Common myeloid progenitor, CD34-positive (primary cell): ENCODE results near the gene SLC4A7.
"Not testable (repeated sequence)": the region's sequence is repeated elsewhere in the genome, so short reads cannot be mapped to it uniquely, and the experiment has no call there.

ENCODE experiments used
- CTCF ChIA-PET: fragments of 350-600 bp; sonication (Branson Sonifier 250); formaldehyde crosslinking; loops from one replicate; lab custom pipeline; 2021; ENCODE audit warnings: antibody characterized with exemption; lab: Charles Lee
- POLR2A ChIA-PET: fragments of 350-600 bp; sonication (Branson Sonifier 250); formaldehyde crosslinking; loops from one replicate; lab custom pipeline; 2021; ENCODE audit warnings: antibody characterized with exemption; lab: Charles Lee
- DNase-seq, 3 donors: peaks; one replicate each; pipeline versions ENCODE4 v3.0.0 to v3.0.0-alpha.2; 2013
- H3K27ac ChIP-seq, 2 experiments: 1 replicate in 1 of 2; 2 replicates in 1 of 2; pipeline ENCODE4 v1.7.0; 2013; ENCODE audit warnings: inconsistent platforms in 2 of 2, low read length in 2 of 2, mild to moderate bottlenecking in 2 of 2, low read depth in 1 of 2, moderate library complexity in 1 of 2; ENCODE audit not compliant: severe bottlenecking in 2 of 2, insufficient read depth in 1 of 2, poor library complexity in 1 of 2
- H3K27me3 ChIP-seq, 5 experiments: replicated peaks in 2 of 5; 1 replicate in 3 of 5; 2 replicates in 2 of 5; pipeline versions ENCODE4 v1.6.1 to v1.7.0; 2013; ENCODE audit warnings: low read length in 4 of 5, mild to moderate bottlenecking in 2 of 5, moderate library complexity in 2 of 5, inconsistent platforms in 1 of 5; ENCODE audit not compliant: insufficient read depth in 5 of 5, control insufficient read depth in 4 of 5
- H3K36me3 ChIP-seq, 4 experiments: 1 replicate in 2 of 4; 2 replicates in 2 of 4; pipeline versions ENCODE4 v1.6.1 to v1.7.0; 2013; ENCODE audit warnings: low read length in 3 of 4, control low read depth in 1 of 4, mild to moderate bottlenecking in 1 of 4; ENCODE audit not compliant: control insufficient read depth in 4 of 4, insufficient read depth in 4 of 4
- H3K4me1 ChIP-seq, 4 experiments: 1 replicate in 3 of 4; 2 replicates in 1 of 4; pipeline versions ENCODE4 v1.6.1 to v1.7.1; 2013; ENCODE audit warnings: low read length in 3 of 4, mild to moderate bottlenecking in 3 of 4, control low read depth in 1 of 4, inconsistent platforms in 1 of 4, moderate library complexity in 1 of 4; ENCODE audit not compliant: control insufficient read depth in 4 of 4, insufficient read depth in 4 of 4; ENCODE audit errors: control extremely low read depth in 1 of 4
- H3K4me3 ChIP-seq, 7 experiments: 1 replicate in 4 of 7; 2 replicates in 3 of 7; pipeline versions ENCODE4 v1.5.1 to v1.7.0; 2013; ENCODE audit warnings: mild to moderate bottlenecking in 7 of 7, low read length in 6 of 7, moderate library complexity in 6 of 7, inconsistent platforms in 2 of 7, low read depth in 2 of 7, control low read depth in 1 of 7; ENCODE audit not compliant: insufficient read depth in 4 of 7, control insufficient read depth in 1 of 7; ENCODE audit errors: extremely low read depth in 1 of 7
- H3K9me3 ChIP-seq, 5 experiments: 1 replicate in 4 of 5; 2 replicates in 1 of 5; pipeline versions ENCODE4 v1.6.1 to v1.7.1; 2013; ENCODE audit warnings: low read length in 4 of 5, mild to moderate bottlenecking in 2 of 5, inconsistent platforms in 1 of 5, low read depth in 1 of 5, moderate library complexity in 1 of 5; ENCODE audit not compliant: control insufficient read depth in 4 of 5, insufficient read depth in 2 of 5; ENCODE audit errors: control extremely low read depth in 1 of 5
- WGBS: methylation state at CpG from one replicate; pipeline ENCODE4 v1.1.5; 2013; ENCODE audit not compliant: insufficient coverage; 5-methylcytosine and 5-hydroxymethylcytosine counted together

The SLC4A7 gene

GRCh38 chr3:27454914-27455313 is 29.3 kb downstream of the SLC4A7 start:
- no peak overlapping the region for H3K27ac ChIP-seq
- peaks cover 0 to 9% (median 5%) of the 10 kb centered on the region in 4 experiments for H3K4me1 ChIP-seq
- no peak overlapping the region for H3K4me3 ChIP-seq
- POLR2A ChIA-PET, result no interaction called here
- H3K36me3 ChIP-seq, result no peaks in the 10 kb centered on the region
- no peaks in the 10 kb centered on the region for H3K27me3 ChIP-seq
- DNase-seq, result no peak
- CTCF ChIA-PET, result interaction anchor here (0.8 to 1.2 kb wide), 2 partner anchors 12 to 13 kb away, joined by 3 to 4 read pairs; no protein-coding TSS in a partner anchor
- H3K9me3 ChIP-seq, result no peaks in the 10 kb centered on the region

DNA sequence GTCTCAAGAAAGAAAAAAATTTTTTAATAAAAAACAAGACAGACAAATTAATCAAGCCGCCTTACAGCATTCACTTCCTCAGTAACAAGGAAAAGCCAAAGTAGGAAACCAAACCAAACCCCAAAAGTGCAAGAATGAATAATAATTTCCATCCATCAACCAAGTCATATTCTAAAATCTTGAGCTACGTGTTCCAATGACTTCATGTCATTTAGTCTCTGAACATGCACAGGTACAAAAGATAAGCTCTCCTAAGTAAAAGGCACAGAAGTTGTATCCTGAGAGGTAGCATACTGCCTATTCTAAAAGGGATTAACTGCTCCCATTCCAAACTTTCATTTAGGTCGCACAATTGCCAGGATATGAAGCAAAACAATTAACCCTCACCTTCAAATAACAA is 29.7 kb downstream of the SLC4A7 start:
- Histone ChIP-seq H3K27ac (no peak overlapping the region), H3K4me3 (no peak overlapping the region), H3K4me1 (peaks cover 0 to 9% (median 5%) of the 10 kb centered on the region in 4 experiments), H3K36me3 (peaks cover 0 to 3% (median 0%) of the 10 kb centered on the region in 4 experiments), H3K9me3 (no peaks in the 10 kb centered on the region), H3K27me3 (no peaks in the 10 kb centered on the region)
- no peak for DNase-seq
- 71% methylated on average over 1 of the region's 3 CpGs for WGBS
- POLR2A ChIA-PET, result no interaction called here
- CTCF ChIA-PET, result interaction anchor here (0.8 to 1.2 kb wide), 2 partner anchors 13 to 14 kb away, joined by 3 to 4 read pairs; no protein-coding TSS in a partner anchor

DNA sequence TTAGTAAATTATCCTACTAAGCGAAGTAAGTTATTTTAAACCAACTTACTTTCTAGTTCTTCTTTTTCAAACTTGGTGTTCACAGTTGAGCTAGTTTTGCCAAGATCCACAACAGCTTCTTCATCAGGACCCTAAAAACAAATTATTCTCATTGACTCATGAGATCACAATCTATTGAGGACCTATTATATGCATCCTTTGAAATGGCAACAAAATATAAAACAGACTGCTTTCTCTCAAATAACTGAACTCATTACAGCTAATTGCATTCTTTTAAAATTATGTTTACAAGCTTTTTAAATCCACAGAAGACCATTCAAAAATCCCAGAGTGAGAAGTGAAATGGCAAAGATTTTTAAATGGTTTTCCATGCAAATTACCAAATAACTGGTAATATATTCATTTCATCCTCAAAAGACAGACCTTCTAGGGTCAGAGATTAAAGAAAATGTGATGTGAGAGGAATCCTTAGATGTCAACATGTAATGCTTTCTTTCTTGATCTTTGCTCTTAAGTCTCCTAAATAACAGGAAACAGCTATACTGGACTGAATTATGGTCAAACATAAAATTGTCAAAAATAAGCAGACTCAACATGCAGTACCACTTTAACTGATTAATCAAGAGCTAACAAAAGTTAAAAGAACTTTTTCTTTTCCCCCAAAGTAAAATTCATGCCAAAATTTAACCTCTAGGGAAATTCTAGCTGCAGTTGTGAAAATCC is 31.7 kb downstream of the SLC4A7 start:
- ChIA-PET POLR2A (no interaction called here), CTCF (interaction anchor here (0.6 to 1.3 kb wide), 4 partner anchors 15 to 188 kb away, joined by 3 read pairs; no protein-coding TSS in a partner anchor)
- no peak overlapping the region for H3K4me3 ChIP-seq
- DNase-seq, result no peak
- peaks cover 0 to 4% (median 4%) of the 10 kb centered on the region in 4 experiments for H3K36me3 ChIP-seq
- no CpG with 5 or more reads among the region's 1 CpG for WGBS
- peaks cover 0 to 9% (median 5%) of the 10 kb centered on the region in 4 experiments for H3K4me1 ChIP-seq
- H3K9me3 ChIP-seq, result no peaks in the 10 kb centered on the region
- H3K27ac ChIP-seq, result no peak overlapping the region
- H3K27me3 ChIP-seq, result no peaks in the 10 kb centered on the region

GRCh38 chr3:27451842-27452241 is 32.3 kb downstream of the SLC4A7 start:
- Histone ChIP-seq H3K27me3 (no peaks in the 10 kb centered on the region), H3K27ac (no peak overlapping the region), H3K36me3 (peaks cover 0 to 9% (median 4%) of the 10 kb centered on the region in 4 experiments), H3K4me3 (no peak overlapping the region), H3K4me1 (peaks cover 0 to 9% (median 5%) of the 10 kb centered on the region in 4 experiments), H3K9me3 (no peaks in the 10 kb centered on the region)
- no peak for DNase-seq
- CTCF ChIA-PET, result interaction anchor here (1.0 to 1.3 kb wide), 2 partner anchors 22 to 35 kb away, joined by 3 read pairs; no protein-coding TSS in a partner anchor
- POLR2A ChIA-PET, result no interaction called here

- Histone ChIP-seq H3K4me1 (peaks cover 0 to 9% (median 5%) of the 10 kb centered on the region in 4 experiments), H3K36me3 (peaks cover 0 to 9% (median 4%) of the 10 kb centered on the region in 4 experiments), H3K27ac (no peak overlapping the region), H3K9me3 (no peaks in the 10 kb centered on the region), H3K4me3 (no peak overlapping the region), H3K27me3 (no peaks in the 10 kb centered on the region)
- no peak for DNase-seq
- POLR2A ChIA-PET, result no interaction called here
- CTCF ChIA-PET, result interaction anchor here (2.4 kb wide), 1 partner anchor 16 kb away, joined by 11 read pairs; no protein-coding TSS in a partner anchor
Observed at GRCh38 chr3:27451251-27451650, 32.9 kb downstream of the SLC4A7 start.

DNA sequence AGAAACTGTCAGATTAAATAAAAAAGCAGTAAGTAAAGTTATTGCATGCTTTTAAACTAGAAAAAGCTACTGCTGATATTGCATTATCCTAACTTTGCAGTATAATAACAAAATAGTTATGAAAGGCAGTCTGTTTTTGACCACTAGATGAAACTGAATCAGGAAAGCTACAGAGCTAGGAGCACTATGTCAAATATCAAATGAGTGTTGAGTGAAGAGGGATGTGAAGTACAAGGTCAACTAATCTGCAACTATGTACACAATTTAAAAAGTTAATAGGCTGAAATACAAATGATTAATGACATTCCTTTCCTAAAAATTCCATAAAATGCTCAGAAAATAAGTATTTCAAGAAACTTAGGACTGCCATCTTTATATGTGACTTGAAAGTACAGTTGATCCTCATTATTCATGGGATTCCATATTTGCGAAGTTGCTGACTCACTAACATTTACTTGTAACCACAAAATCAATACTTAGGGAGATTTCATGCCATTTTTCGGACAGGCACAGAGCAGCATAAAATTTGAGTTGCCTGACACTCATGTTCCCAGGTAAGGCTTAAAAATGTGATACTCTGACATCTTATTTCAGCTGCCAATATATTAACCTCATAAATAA is 34.5 kb downstream of the SLC4A7 start:
- ChIA-PET CTCF (interaction anchor here (2.4 kb wide), 1 partner anchor 18 kb away, joined by 11 read pairs; no protein-coding TSS in a partner anchor), POLR2A (no interaction called here)
- DNase-seq, result no peak
- H3K4me3 ChIP-seq, result no peak overlapping the region
- no peaks in the 10 kb centered on the region for H3K9me3 ChIP-seq
- WGBS, result 94% methylated on average over 2 of the region's 2 CpGs
- no peaks in the 10 kb centered on the region for H3K27me3 ChIP-seq
- H3K4me1 ChIP-seq, result peaks cover 0 to 9% (median 5%) of the 10 kb centered on the region in 4 experiments
- no peak overlapping the region for H3K27ac ChIP-seq
- H3K36me3 ChIP-seq, result peaks cover 0 to 16% (median 5%) of the 10 kb centered on the region in 4 experiments

- DNase-seq, POLR2A ChIA-PET, H3K27me3 ChIP-seq, CTCF ChIA-PET, H3K27ac ChIP-seq, H3K4me3 ChIP-seq, H3K4me1 ChIP-seq: not testable (repeated sequence)
- 94% methylated on average over 9 of the region's 13 CpGs for WGBS
- Histone ChIP-seq H3K9me3 (peaks cover 0 to 16% (median 2%) of the 10 kb centered on the region in 5 experiments), H3K36me3 (peaks cover 16 to 35% (median 23%) of the 10 kb centered on the region in 4 experiments)
Observed at GRCh38 chr3:27442995-27443394, 41.2 kb downstream of the SLC4A7 start.
